Renal cortex interstitium (tissue), 15 donors: Measurements from ENCODE around the gene CDIP1. TPM values are rescaled to one million over a fixed set of nuclear protein-coding genes. Genes with fewer than 3 reads are reported as not detected.
A peak's percentile ranks its signal among the peaks of the same experiment; 100 is the strongest.
"Not testable (repeated sequence)": the region's sequence is repeated elsewhere in the genome, so short reads cannot be mapped to it uniquely, and the experiment has no call there.

Experiments used
- DNase-seq, 11 donors: peaks; one replicate each; pipeline ENCODE4 v3.0.0-alpha.2; 2013; ENCODE audit warnings: low read depth in 9 of 11, low spot score in 4 of 11; ENCODE audit errors: extremely low read depth in 1 of 11
- long read RNA-seq, 16 experiments: transcript quantifications; one replicate each; lab custom pipeline, GENCODE V29; 2026
- polyA plus RNA-seq, 3 donors: library from polyadenylated mRNA; unstranded; fragments of 120-200 nt; gene quantifications; one replicate each; pipeline ENCODE4 v1.2.1, GENCODE V29; 2013; ENCODE audit not compliant: insufficient read length in 3 of 3

The CDIP1 gene
- 10 to 100 TPM; 27.9 to 33.2 (median 31.3) TPM for polyA plus RNA-seq
- long read RNA-seq, donor 1, transcript CDIP1-209 (6 exons, 2,062 nt) = major isoform, 10 of 13 reads
- long read RNA-seq, donor 1, partial matches to known transcripts = 0 of 13 reads
- long read RNA-seq, donor 1, other reads (novel, unspliced or antisense) = 0 of 13 reads
- long read RNA-seq, donor 2, transcript CDIP1-209 (6 exons, 2,062 nt) = major isoform, 6 of 7 reads
- long read RNA-seq, donor 2, partial matches to known transcripts = 0 of 7 reads
- long read RNA-seq, donor 2, other reads (novel, unspliced or antisense) = 0 of 7 reads
- long read RNA-seq, donor 3, transcript CDIP1-209 (6 exons, 2,062 nt) = major isoform, 6 of 88 reads
- long read RNA-seq, donor 3, partial matches to known transcripts = 77 of 88 reads
- long read RNA-seq, donor 3, other reads (novel, unspliced or antisense) = 0 of 88 reads
- long read RNA-seq, donor 4, transcript CDIP1-209 (6 exons, 2,062 nt) = major isoform, 5 of 7 reads
- long read RNA-seq, donor 4, partial matches to known transcripts = 0 of 7 reads
- long read RNA-seq, donor 4, other reads (novel, unspliced or antisense) = 0 of 7 reads
- long read RNA-seq, donor 5 = 0 reads
- long read RNA-seq, donor 6, partial matches to known transcripts = 0 of 8 reads
- long read RNA-seq, donor 6, other reads (novel, unspliced or antisense) = 0 of 8 reads
- long read RNA-seq, donor 7, transcript CDIP1-209 (6 exons, 2,062 nt) = major isoform, 5 of 8 reads
- long read RNA-seq, donor 7, partial matches to known transcripts = 0 of 8 reads
- long read RNA-seq, donor 7, other reads (novel, unspliced or antisense) = 0 of 8 reads
- long read RNA-seq, donor 8 = 0 reads
- long read RNA-seq, donor 9, partial matches to known transcripts = 0 of 6 reads
- long read RNA-seq, donor 9, other reads (novel, unspliced or antisense) = 0 of 6 reads
- long read RNA-seq, donor 10, transcript CDIP1-209 (6 exons, 2,062 nt) = major isoform, 10 of 11 reads
- long read RNA-seq, donor 10, partial matches to known transcripts = 0 of 11 reads
- long read RNA-seq, donor 10, other reads (novel, unspliced or antisense) = 0 of 11 reads
- long read RNA-seq, donor 11, transcript CDIP1-209 (6 exons, 2,062 nt) = major isoform, 9 of 10 reads
- long read RNA-seq, donor 11, partial matches to known transcripts = 0 of 10 reads
- long read RNA-seq, donor 11, other reads (novel, unspliced or antisense) = 0 of 10 reads
- long read RNA-seq, donor 12, partial matches to known transcripts = 0 of 3 reads
- long read RNA-seq, donor 12, other reads (novel, unspliced or antisense) = 0 of 3 reads
- long read RNA-seq, donor 13 = 0 reads
- long read RNA-seq, donor 14, partial matches to known transcripts = 0 of 2 reads
- long read RNA-seq, donor 14, other reads (novel, unspliced or antisense) = 0 of 2 reads
- long read RNA-seq, donor 15, partial matches to known transcripts = 0 of 4 reads
- long read RNA-seq, donor 15, other reads (novel, unspliced or antisense) = 0 of 4 reads
- long read RNA-seq, donor 16, transcript CDIP1-209 (6 exons, 2,062 nt) = major isoform, 13 of 17 reads
- long read RNA-seq, donor 16, partial matches to known transcripts = 0 of 17 reads
- long read RNA-seq, donor 16, other reads (novel, unspliced or antisense) = 0 of 17 reads

DNA sequence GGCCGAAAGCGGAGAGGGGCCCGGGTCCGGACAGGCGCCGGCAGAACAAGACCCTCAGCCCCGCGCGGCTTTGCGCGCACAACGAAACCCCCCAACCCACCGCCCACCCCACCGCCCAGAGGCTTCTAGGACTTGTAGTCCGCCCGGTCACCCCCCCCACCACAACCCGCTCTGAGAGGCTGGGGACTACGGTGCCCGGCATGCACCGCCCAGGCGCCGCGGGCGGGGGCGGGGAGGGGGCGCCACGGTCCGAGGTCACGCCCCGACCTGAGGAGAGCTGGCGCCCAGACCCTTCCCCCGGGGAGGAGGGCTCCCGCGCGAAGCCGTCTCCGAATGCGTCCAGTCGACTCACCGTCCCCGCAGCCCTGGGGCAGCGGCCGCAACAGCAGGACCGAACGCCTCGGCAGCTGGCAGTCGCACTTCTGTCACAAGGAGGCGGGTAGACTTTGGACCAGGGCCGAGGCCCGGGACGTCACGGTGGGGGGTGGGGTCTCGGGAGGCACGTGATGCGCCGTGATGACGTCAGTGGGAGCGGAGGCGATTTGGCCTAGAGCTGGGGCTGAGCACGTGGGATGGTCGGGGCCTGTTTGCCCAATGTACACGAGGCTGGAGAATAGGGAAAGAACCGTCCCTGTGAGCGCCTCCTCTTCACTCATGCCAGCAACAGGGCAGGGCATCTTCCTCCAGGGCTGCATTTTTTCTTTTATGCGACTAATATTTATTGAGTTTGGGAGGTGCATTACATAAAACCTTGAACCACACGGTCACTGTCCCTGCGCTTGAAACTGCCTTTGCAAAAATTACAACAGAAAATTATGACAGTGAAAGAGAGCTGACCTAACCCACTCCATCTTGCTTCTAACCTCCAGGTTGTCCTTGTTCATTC lies at the start of gene CDIP1:
CDIP1 (minus strand) TSS at position 424 of the 886 bp plus-strand sequence. CDS start 24,643 bp downstream, outside the sequence.
- peak; percentile 83 to 94 (median 90) for DNase-seq

DNA sequence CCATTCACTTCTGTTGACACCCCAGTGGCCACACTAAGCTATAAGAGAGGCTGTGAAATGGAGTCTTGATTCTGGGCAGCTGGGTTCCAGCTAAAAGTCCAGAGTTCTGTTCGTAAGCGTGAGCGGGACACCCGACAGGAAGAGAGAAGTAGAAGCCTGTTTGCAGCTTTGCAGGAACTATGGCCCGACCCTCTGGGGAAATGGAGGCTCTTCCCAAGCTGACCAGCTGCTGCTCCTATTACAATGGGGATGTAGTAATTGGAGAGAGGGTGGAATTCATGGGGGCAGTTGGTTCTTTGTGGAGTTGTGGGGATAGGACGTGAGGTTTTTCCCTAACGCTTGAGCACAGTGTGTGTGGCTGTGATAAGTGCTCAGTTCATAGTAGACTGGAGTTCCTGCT lies 47.7 kb upstream of the CDIP1 start:
- no peak for DNase-seq

DNA sequence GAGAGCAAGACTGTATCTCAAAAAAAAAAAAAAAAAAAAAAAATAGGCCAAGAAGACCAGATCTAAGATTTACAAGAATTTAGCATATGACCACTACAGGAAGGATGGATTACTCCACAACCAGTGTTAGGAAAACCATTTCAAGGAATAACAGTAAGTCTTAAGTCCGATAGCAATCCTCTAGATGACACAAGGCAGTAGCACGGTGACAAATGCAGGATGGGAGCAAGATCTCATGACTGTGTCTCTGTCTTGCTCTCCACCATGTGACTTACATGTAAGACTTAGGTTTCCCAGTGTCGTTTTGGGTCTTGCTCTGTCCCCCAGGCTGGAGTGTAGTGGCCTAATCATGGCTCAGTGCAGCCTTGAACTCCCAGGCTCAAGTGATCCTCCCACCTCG lies 45.3 kb upstream of the CDIP1 start:
- no peak for DNase-seq

DNA sequence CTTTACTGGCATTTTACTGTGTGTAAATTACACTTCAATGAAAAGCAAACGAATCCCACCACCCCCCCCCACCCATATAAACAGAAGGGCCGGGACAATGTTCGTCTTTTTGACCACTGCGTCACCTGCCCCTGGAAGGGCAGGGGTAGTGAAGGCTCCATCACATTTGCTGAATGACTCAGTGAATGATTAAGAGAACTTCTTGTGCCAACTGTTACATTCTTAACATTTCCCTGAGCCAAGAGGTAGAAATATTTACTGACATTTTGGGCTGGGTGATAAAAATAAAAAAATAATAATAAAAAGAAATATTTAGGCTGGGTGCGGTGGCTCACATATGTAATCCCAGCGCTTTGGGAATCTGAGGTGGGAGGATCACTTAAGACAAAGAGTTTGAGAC lies 41.7 kb upstream of the CDIP1 start:
- no peak for DNase-seq

DNA sequence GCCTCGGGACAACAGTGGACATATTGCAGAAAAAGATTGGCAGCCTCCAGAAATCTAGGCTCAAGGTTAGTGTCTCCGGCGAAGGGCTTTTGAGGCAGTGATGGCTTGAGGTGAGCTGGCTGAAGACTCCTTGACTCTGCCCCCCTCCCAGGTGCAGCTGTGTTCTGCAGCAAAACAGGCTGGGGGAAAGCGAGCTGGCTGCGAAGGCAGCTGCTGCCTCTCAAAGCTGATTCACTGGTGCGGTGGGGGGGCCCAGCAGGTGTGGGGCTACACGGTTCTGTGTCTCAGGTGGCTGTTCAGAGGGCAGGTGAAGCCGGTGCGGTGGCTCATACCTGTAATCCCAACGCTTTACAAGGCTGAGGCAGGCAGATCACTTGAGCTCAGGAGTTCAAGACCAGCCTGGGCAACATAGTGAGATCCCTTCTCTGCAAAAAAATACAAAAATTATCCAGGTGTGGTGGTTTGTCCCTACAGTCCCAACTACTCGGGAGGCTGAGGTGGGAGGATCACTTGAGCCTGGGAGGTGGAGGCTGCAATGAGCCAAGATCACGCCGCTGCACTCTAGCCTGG lies 40.5 kb upstream of the CDIP1 start:
- no peak for DNase-seq

DNA sequence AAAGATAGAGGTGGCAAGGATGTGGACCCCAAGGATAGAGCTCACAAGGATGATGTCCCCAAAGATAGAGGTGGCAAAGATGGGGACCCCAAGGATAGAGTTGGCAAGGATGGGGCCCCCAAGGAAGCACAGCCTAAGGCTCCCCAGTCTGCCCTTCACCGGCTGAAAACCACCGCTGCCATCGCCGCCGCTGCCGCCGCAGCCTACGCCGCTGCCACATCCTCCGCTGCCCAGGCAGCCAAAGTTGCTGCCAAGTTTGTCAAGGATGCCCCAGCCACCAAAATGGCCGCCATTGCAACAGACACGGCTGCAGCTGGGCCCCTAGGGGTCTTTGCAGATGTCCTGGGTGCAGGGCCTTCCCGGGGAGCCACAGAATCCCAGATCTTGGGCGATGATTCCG lies 37.4 kb upstream of the CDIP1 start:
- DNase-seq = no peak

DNA sequence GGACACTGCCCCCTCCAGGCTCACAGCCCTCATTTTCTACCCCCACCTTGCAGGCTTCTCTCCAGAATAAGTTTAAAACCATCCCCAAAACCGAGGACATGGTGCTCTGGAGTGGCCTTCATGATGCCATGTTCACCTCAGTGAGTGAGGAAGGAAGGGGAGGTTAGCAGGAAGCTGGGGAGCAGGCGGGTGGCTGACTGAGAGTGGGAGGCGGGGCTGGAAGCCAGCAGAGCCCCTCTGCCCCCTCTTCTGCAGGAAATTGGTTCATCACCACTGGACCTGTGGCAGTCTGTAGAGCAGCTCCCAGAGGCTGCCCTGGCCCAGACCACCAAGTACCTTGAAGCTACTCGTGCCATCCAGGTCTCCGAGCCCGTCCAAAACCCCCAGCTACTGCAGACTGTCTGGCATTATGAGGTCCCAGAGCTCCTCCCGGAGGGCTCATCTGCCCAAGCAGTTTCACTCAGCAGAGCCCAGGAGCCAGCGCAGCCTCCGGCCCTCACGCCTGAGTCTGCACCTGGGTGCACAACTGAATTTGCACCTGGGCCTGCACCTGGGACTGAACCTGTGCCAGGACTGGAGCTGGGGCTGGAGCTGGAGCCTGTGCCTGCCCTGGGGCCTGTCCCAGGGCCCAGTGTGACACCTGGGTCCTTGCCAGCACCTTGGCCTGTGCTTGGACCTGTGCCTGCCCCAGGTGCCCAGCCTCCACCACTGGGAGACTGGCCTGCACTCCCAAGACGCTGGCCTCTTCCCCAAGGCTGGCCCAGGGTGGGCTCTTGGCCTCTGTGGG lies 36.5 kb upstream of the CDIP1 start:
- DNase-seq = no peak

DNA sequence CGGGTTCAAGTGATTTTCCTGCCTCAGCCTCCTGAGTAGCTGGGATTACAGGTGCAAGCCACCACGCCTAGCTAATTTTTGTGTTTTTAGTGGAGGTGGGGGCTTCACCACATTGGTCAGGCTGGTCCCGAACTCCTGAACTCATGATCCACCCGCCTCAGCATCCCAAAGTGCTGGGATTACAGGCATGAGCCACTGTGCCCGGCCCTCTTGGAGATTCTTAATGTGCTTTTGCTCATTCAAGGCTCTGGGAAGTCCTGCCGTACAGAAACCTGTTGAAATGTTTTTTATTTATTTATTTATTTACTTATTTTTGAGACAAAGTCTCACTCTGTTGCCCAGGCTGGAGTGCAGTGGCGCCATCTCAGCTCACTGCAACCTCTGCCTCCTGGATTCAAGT lies 35.4 kb upstream of the CDIP1 start:
- not testable (repeated sequence) for DNase-seq

DNA sequence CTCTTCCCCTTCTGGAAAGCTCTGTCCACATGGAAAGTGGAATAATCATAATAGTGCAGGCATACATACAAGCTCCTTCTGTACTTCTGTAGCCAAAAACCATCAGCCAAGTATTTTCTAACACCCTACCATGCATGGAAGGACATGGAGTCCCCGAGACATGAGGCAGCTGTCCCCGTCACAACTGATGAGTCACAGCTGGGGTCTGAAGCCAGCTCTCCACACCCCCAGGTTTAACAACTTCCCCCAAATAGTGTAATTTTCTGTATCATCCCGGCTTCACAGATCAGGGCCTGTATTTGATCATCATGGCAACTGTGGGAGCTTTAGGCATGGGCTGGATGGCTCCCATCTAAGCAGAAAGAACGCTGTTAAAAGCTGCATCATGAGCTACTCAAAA lies 34.1 kb upstream of the CDIP1 start:
- DNase-seq = peak in 8 of 11 donors; percentile 46 to 63 (median 55)

DNA sequence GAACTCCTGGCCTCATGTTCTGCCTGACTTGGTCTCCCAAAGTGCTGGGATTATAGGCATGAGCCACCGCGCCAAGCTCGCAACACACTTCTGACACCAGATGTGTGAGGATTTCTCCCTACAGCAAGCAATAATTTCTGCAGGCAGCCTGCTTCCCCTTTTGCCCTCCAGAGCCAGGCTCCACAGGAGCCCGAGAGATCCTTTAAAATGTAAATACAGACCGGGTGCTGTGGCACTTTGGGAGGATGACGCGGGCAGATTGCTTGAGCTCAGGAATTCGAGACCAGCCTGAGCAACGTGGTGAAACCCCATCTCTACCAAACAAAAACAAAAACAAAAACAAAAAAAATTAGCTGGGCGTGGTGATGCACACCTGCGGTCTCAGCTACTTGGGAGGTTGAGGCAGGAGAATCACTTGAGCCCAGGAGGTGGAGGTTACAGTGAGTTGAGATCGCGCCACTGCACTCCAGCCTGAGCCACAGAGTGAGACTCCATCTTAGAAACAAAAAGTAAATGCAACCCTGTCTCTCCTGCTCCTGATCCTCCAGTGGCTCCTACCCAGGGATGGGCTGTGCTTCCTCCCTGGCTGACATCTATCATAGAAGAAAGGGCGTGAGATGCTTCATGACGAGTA lies 32.2 kb upstream of the CDIP1 start:
- no peak for DNase-seq

DNA sequence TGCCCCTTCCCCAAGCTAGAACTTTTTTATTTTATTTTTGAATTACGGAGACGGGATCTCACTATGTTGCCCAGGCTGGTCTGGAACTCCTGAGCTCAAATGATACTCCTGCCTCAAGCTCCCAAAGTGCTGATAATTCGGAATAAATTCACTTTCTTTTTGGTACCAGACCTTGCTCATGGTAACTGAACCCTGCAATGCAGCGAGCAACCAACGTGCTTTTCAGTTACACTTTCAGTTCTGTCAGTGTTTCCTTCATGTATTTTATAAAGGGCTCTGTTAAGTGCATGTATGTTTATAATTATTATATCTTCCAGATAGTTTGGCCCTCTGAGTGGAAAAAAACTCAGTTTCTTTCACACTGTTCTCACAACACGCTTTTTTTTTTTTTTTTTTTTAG lies 31.5 kb upstream of the CDIP1 start:
- no peak for DNase-seq

DNA sequence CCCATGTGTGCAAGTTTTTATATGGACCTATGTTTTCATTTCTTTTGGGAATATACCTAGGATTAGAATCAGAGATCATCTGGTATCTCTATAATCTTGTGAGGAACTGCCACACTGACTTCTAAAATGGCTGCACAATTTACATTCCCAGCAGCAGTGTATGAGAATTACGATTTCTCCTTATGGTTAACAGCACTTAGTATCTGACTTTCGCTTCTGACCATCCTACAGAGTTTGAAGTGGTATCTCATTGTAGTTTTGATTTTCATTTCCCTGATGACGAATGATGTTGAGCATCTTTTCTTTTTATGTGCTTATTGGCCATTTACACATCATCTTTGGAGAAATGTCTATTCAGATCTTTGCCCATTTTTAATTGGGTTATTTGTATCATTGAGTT lies 27.6 kb upstream of the CDIP1 start:
- DNase-seq = no peak

DNA sequence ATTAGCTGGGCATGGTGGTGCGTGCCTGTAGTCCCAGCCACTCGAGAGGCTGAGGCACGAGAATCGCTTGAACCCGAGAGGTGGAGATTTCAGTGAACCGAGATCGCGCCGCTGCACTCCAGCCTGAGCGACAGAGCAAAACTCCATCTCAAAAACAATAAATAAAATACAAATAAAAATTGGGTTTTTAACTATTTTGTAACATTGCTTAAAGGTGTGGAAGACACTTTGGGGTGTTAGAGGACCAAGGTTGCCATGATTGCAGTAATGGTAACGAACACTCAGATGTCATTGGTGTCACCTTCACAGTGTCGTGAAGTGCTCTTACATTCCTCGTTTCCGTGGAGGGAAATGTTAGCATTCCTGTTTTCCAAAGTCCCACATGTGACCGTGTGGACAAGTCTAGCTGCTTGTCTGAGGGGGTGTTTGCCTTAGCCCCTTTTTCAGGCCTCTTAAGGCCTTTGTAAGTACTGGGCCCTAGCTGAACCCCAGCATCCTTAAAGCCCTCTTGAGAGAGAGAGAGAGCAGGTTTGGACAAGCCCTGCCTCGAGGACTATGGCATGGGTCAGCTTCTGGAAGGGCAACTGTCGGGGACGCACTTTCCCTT lies 26.2 kb upstream of the CDIP1 start:
- no peak for DNase-seq

DNA sequence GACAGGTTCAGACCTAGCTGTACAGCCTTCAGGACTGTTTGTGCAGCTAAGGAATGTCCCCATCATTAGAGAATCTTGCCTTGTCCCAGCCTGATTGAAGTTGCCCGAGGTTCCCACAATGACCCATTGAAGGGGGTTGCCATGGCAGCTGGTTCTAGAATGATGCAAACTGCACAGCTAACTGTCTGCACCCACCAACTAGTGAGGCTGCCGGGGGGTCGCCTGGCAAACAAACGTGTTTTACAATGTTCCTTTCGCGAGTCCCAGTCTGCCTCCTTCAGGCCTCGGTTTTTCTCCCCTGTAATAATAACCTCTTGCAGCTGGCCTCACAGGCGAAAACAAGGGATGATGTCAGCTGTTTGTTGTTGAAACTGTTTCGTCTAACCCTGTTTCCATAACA lies 23.0 kb upstream of the CDIP1 start:
- DNase-seq = no peak

DNA sequence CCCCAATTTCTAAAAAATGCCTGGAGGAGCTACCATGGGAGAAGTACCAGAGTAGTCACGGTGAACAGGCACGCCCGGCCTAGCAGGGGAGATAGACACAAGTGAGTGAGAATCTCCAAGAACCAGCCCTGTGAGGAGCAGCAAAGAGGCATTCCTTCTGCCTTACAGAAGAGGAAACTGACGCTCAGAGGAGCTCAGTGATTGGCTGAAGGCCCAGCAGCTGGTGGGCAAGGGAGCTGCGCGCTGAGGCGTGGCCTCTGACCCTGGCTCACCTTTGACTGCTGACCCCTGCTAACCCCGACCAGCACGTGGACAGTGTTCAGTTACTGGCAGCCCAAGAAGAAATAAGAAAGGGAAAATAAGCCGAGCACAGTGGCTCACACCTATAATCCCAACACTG lies 19.4 kb upstream of the CDIP1 start:
- no peak for DNase-seq

DNA sequence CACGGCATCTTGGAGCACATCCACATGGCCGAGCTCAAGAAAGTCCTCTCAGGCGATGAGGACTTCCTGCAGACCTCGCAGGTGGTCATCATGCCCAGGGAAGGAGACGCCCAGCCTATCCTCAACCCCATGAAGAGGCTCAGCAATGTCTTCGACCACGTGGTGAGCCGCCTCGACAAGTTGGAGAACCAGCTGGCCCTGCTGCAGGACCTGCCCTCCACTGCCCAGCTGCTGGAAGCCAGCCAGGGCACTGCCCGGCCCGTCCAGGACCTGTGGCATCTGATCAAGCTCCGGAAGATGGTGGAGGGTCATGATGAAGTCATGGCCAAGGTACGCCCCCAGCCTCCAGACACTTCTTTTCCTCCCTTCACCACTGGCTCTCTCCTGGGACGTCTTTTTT lies 18.0 kb upstream of the CDIP1 start:
- no peak for DNase-seq
